Measurements from ENCODE around the gene SLC8A1.

- TF ChIP-seq ZFP30 (CRISPR knock-in tag; IDR thresholded peaks at IDR 0.05): no peak
- no peak for TF ChIP-seq RARB (CRISPR knock-in tag; IDR thresholded peaks at IDR 0.05)
- TF ChIP-seq BACH2 (CRISPR knock-in tag; IDR thresholded peaks at IDR 0.05; ENCODE audit: borderline replicate concordance): no peak
- TF ChIP-seq PATZ1 (CRISPR knock-in tag; IDR thresholded peaks at IDR 0.05; ENCODE audit: borderline replicate concordance): no peak
- TF ChIP-seq POU6F1 (CRISPR knock-in tag; IDR thresholded peaks at IDR 0.05; ENCODE audit: borderline replicate concordance, low read depth): no peak
- TF ChIP-seq CSDC2 (CRISPR knock-in tag; IDR thresholded peaks at IDR 0.05): no peak
- TF ChIP-seq ZNF8 (CRISPR knock-in tag; IDR thresholded peaks at IDR 0.05): no peak
These were observed 39.4 kb downstream of the SLC8A1 start for GRCh38 chr2:40412456-40412855.

Data from SK-N-SH treated with all-trans-retinoic acid at 6 μM for 48 hours (cell line).